Right lobe of liver (tissue), 6 donors: ENCODE data around the gene TMEM143. TPM values are rescaled to one million over a fixed set of nuclear protein-coding genes. Genes with fewer than 3 reads are reported as not detected.
A peak's percentile ranks its signal among the peaks of the same experiment; 100 is the strongest.

ENCODE experiments used
- ATAC-seq, 4 donors: fragments of 200-7000 bp; cut with Tn5 transposase; one replicate each; pipeline ENCODE4 v1.9.1; 2020; ENCODE audit warnings: mild to moderate bottlenecking in 4 of 4, moderate library complexity in 4 of 4
- DNase-seq, 3 donors: peaks; one replicate each; pipeline ENCODE4 v3.0.0-alpha.2; 2020
- H3K27ac ChIP-seq, 3 donors: fragments of 200-600 bp; one replicate each; pipeline ENCODE4 v1.8.0; 2022
- H3K27me3 ChIP-seq, 2 donors: fragments of 200-600 bp; one replicate each; pipeline ENCODE4 v1.8.0; 2022
- H3K36me3 ChIP-seq, 4 donors: fragments of 200-600 bp; sonication (generic) in 1 of 4; one replicate each; pipeline versions ENCODE4 v1.5.1 to v1.8.0; 2017 to 2022; ENCODE audit warnings: control low read depth in 1 of 4
- H3K4me1 ChIP-seq, 4 donors: fragments of 200-600 bp; sonication (generic) in 1 of 4; one replicate each; pipeline versions ENCODE4 v1.5.1 to v1.8.0; 2017 to 2022; ENCODE audit warnings: control low read depth in 1 of 4
- H3K4me3 ChIP-seq, 3 donors: fragments of 200-600 bp; one replicate each; pipeline ENCODE4 v1.8.0; 2022
- H3K9me3 ChIP-seq, 4 donors: fragments of 200-600 bp; sonication (generic) in 1 of 4; one replicate each; pipeline versions ENCODE4 v1.5.1 to v1.8.0; 2017 to 2022; ENCODE audit warnings: control low read depth in 1 of 4
- CTCF ChIP-seq, 4 donors: fragments of 200-600 bp in 3 of 4; fragments of 450-650 bp in 1 of 4; IDR thresholded peaks; one replicate each; pipeline versions ENCODE4 v1.5.1 to v1.8.0; 2016 to 2022; ENCODE audit warnings: antibody characterized with exemption in 4 of 4, mild to moderate bottlenecking in 2 of 4
- POLR2A ChIP-seq: fragments of 450-650 bp; IDR thresholded peaks from one replicate; pipeline ENCODE4 v1.6.1; 2017; ENCODE audit warnings: antibody characterized with exemption, mild to moderate bottlenecking
- WGBS: methylation state at CpG from one replicate; pipeline ENCODE4 v1.1.6; 2018; ENCODE audit warnings: low coverage, low lambda C conversion rate; ENCODE audit not compliant: insufficient coverage; ENCODE audit errors: missing lambda C conversion rate; 5-methylcytosine and 5-hydroxymethylcytosine counted together
- intact Hi-C, 2 donors: fragments of 100-400 bp; cut with DNase I; formaldehyde crosslinking; loops; one replicate each; pipeline versions ENCODE4 v1.11.2 to v1.14.1; 2022
- long read RNA-seq: library from polyadenylated mRNA; unstranded; transcript quantifications from one replicate; pipeline ENCODE4 v2.0.0, GENCODE V29; 2019
- total RNA-seq, 6 experiments: library from RNA; depleted of rRNA in 2 of 6; stranded (reverse); fragments of >200 nt in 2 of 6; fragmentation: NEBNext Ultra II Directional in 3 of 6; extraction: Animal tissue kit (Norgen Biotek cat#: 25700) in 3 of 6; gene quantifications; one replicate each; pipeline versions ENCODE4 v1.1.0 to v1.2.4, GENCODE V29; 2016 to 2023
- donor health status: DM: no; HTN: yes; CAD: no.
- donor health status: DM: no; HTN: no; CAD: no.
- donor health status: DM: no; HTN: no; CAD: no.
- donor health status: DM: no; HTN: yes; CAD: no.
- donor health status: DM: no; HTN: yes; CAD: no.

TMEM143 gene
- 10 to 100 TPM in 3 of 6 experiments, 1 to 10 TPM in 3; 6.5 to 15.1 (median 9.8) TPM for total RNA-seq
- long read RNA-seq, result 0 reads

- H3K36me3 ChIP-seq, result no peaks in the 10 kb centered on the region
- H3K27ac ChIP-seq, result peak within 1 kb of the TSS; percentile 80 to 93 (median 91)
- intact Hi-C loops, result no loop called here
- TF ChIP-seq CTCF (IDR thresholded peaks at IDR 0.05), result no peak
- no peak for TF ChIP-seq POLR2A
- WGBS, result under 1% methylated on average over 41 of the region's 59 CpGs
- no peaks in the 10 kb centered on the region for H3K9me3 ChIP-seq
- ATAC-seq (peak; percentile 89 to 94 (median 92)), DNase-seq (peak; percentile 99 to 100 (median 99))
- peak within 1 kb of the TSS; percentile 59 to 65 (median 63) for H3K4me3 ChIP-seq
- no peaks in the 10 kb centered on the region for H3K27me3 ChIP-seq
- H3K4me1 ChIP-seq, result peaks cover 0 to 3% (median 0%) of the 10 kb centered on the region in 4 donors
Measured at GRCh38 chr19:48363810-48364597, at the start of gene TMEM143, which contains the start of gene SYNGR4. Gene TMEM143, minus strand, starts transcription at chr19:48363940. Its CDS starts 20 bp downstream, at chr19:48363920. Gene SYNGR4, plus strand, starts transcription at chr19:48364367. Its CDS starts 1,476 bp downstream, at chr19:48365843.

GRCh38 chr19:48405850-48406249 lies 42.1 kb upstream of the TMEM143 start:
- Histone ChIP-seq H3K36me3 (no peaks in the 10 kb centered on the region), H3K4me1 (no peaks in the 10 kb centered on the region), H3K9me3 (no peaks in the 10 kb centered on the region), H3K27ac (no peak overlapping the region), H3K27me3 (no peaks in the 10 kb centered on the region), H3K4me3 (no peak overlapping the region)
- TF ChIP-seq POLR2A, result no peak
- TF ChIP-seq CTCF (IDR thresholded peaks at IDR 0.05), result no peak
- intact Hi-C loops, result no loop called here
- 63% methylated on average over 11 of the region's 13 CpGs for WGBS
- ATAC-seq (no peak), DNase-seq (no peak)

GRCh38 chr19:48405010-48405659 lies 41.4 kb upstream of the TMEM143 start:
- DNase-seq (no peak), ATAC-seq (peak in 1 of 4 donors; percentile 9)
- Histone ChIP-seq H3K4me1 (no peaks in the 10 kb centered on the region), H3K4me3 (no peak overlapping the region), H3K27me3 (no peaks in the 10 kb centered on the region), H3K9me3 (no peaks in the 10 kb centered on the region), H3K36me3 (no peaks in the 10 kb centered on the region), H3K27ac (no peak overlapping the region)
- 90% methylated on average over 8 of the region's 27 CpGs for WGBS
- intact Hi-C loops, result no loop called here
- no peak for TF ChIP-seq CTCF (IDR thresholded peaks at IDR 0.05)
- no peak for TF ChIP-seq POLR2A

- Histone ChIP-seq H3K4me3 (no peak overlapping the region), H3K27ac (no peak overlapping the region), H3K27me3 (no peaks in the 10 kb centered on the region), H3K9me3 (no peaks in the 10 kb centered on the region), H3K4me1 (no peaks in the 10 kb centered on the region), H3K36me3 (no peaks in the 10 kb centered on the region)
- DNase-seq (no peak), ATAC-seq (peak; percentile 57 to 80 (median 72))
- TF ChIP-seq CTCF (IDR thresholded peaks at IDR 0.05) (no peak), POLR2A (no peak)
- intact Hi-C loops, result no loop called here
- WGBS, result 67% methylated on average over 1 of the region's 3 CpGs
Measured at GRCh38 chr19:48403606-48404005, 39.9 kb upstream of the TMEM143 start.
